A549 (cell line): ENCODE measurements around the gene SMIM11. TPM values are rescaled to one million over a fixed set of nuclear protein-coding genes. Genes with fewer than 3 reads are reported as not detected.

Source experiments
- ATAC-seq, 2 experiments: fragments of 200-7000 bp in 1 of 2; fragments of >200 bp in 1 of 2; cut with Nextera tagmentation in 1 of 2; cut with Tn5 transposase in 1 of 2; 3 replicates each; pipeline versions ENCODE4 v1.8.0 to v1.9.1; 2018 to 2020; ENCODE audit warnings: mild to moderate bottlenecking in 1 of 2, moderate library complexity in 1 of 2
- CTCF ChIA-PET: fragments of 300-600 bp; sonication (Branson Sonifier 250); formaldehyde crosslinking; extraction: SDS; loops from one replicate; lab custom pipeline; 2021; ENCODE audit warnings: antibody characterized with exemption, inconsistent platforms; lab: Yijun Ruan, JAX
- POLR2A ChIA-PET: fragments of 350-600 bp; formaldehyde crosslinking; extraction: SDS; loops from one replicate; lab custom pipeline; 2021; ENCODE audit warnings: antibody characterized with exemption, inconsistent platforms; lab: Yijun Ruan, JAX
- DNase-seq, 2 experiments: peaks; one replicate each; pipeline versions ENCODE4 v3.0.0 to v3.0.0-alpha.2; 2011 to 2016; ENCODE audit warnings: low read depth in 1 of 2, low spot score in 1 of 2
- FAIRE-seq: peaks from 2 replicates; lab custom pipeline; 2011; peaks lifted over from hg19 to GRCh38; lab: Jason Lieb, UNC
- H3K27ac ChIP-seq, 2 experiments: fragments of >200 bp; sonication (Bioruptor Twin); formaldehyde crosslinking; 3 replicates each; pipeline ENCODE4 v1.5.1; 2016 to 2017
- H3K4me1 ChIP-seq: fragments of >200 bp; sonication (Bioruptor Twin); formaldehyde crosslinking; 3 replicates; pipeline ENCODE4 v1.6.1; 2016
- H3K4me2 ChIP-seq: fragments of >200 bp; sonication (Bioruptor Twin); formaldehyde crosslinking; 3 replicates; pipeline ENCODE4 v1.6.1; 2016
- H3K4me3 ChIP-seq: fragments of >200 bp; sonication (Bioruptor Twin); formaldehyde crosslinking; 3 replicates; pipeline ENCODE4 v1.5.1; 2016
- H3K9me3 ChIP-seq: fragments of >200 bp; sonication (Bioruptor Twin); formaldehyde crosslinking; 3 replicates; pipeline ENCODE4 v1.6.1; 2016
- ATOH8 ChIP-seq: fragments of 250-450 bp; sonication (Bioruptor Pico); IDR thresholded peaks from 2 replicates; pipeline ENCODE4 v1.5.0; 2020; ENCODE audit warnings: low read depth, mild to moderate bottlenecking, moderate library complexity
- CBX2 ChIP-seq: fragments of 200-600 bp; sonication (generic); IDR thresholded peaks from 2 replicates; pipeline ENCODE4 v1.6.1; 2016; ENCODE audit warnings: low read depth, mild to moderate bottlenecking, borderline replicate concordance
- CBX8 ChIP-seq: fragments of 200-600 bp; sonication (generic); IDR thresholded peaks from 2 replicates; pipeline ENCODE4 v1.6.1; 2016
- CEBPB ChIP-seq, 2 experiments: fragments of >200 bp in 1 of 2; sonication (Bioruptor Twin) in 1 of 2; formaldehyde crosslinking in 1 of 2; IDR thresholded peaks; 2 replicates each; pipeline ENCODE4 v1.6.1; 2012 to 2016
- CHD2 ChIP-seq: fragments of 150-350 bp; IDR thresholded peaks from 2 replicates; pipeline ENCODE4 v1.6.1; 2014; ENCODE audit warnings: low read length; ENCODE audit not compliant: partially characterized antibody
- CHD4 ChIP-seq: fragments of 200-600 bp; sonication (generic); IDR thresholded peaks from 2 replicates; pipeline ENCODE4 v1.6.1; 2016; ENCODE audit warnings: antibody characterized with exemption, mild to moderate bottlenecking, borderline replicate concordance
- EHMT2 ChIP-seq: fragments of 200-600 bp; sonication (generic); IDR thresholded peaks from 2 replicates; pipeline ENCODE4 v1.6.1; 2016; ENCODE audit warnings: antibody characterized with exemption, low read depth, mild to moderate bottlenecking, moderate library complexity
- ELK1 ChIP-seq: fragments of 150-350 bp; IDR thresholded peaks from 2 replicates; pipeline ENCODE4 v1.6.1; 2014; ENCODE audit warnings: low read depth, mild to moderate bottlenecking, low read length
- ESRRA ChIP-seq: fragments of 150-350 bp; IDR thresholded peaks from 2 replicates; pipeline ENCODE4 v1.6.1; 2014; ENCODE audit warnings: mild to moderate bottlenecking, low read length, borderline replicate concordance
- FOSB ChIP-seq: fragments of 250-450 bp; sonication (Bioruptor Pico); IDR thresholded peaks from 2 replicates; pipeline ENCODE4 v1.5.0; 2020; ENCODE audit warnings: mild to moderate bottlenecking, moderate library complexity
- HEYL ChIP-seq: fragments of 250-450 bp; sonication (Bioruptor Pico); IDR thresholded peaks from 2 replicates; pipeline ENCODE4 v1.8.0; 2021; ENCODE audit warnings: mild to moderate bottlenecking, moderate library complexity
- JUN ChIP-seq, 2 experiments: fragments of >200 bp; sonication (Bioruptor Twin); formaldehyde crosslinking; IDR thresholded peaks; 2 replicates in 1 of 2; 3 replicates in 1 of 2; pipeline ENCODE4 v1.6.1; 2016 to 2017
- JUNB ChIP-seq: fragments of >200 bp; sonication (Bioruptor Twin); formaldehyde crosslinking; IDR thresholded peaks from 2 replicates; pipeline ENCODE4 v1.6.1; 2016
- MAX ChIP-seq: IDR thresholded peaks from 2 replicates; pipeline ENCODE4 v1.6.1; 2012
- MYC ChIP-seq: IDR thresholded peaks from 2 replicates; pipeline ENCODE4 v1.6.1; 2012; ENCODE audit warnings: mild to moderate bottlenecking, inconsistent platforms, low read length, improper control_type of control experiment, borderline replicate concordance
- NPAS2 ChIP-seq: fragments of 250-450 bp; sonication (Bioruptor Pico); IDR thresholded peaks from 2 replicates; pipeline ENCODE4 v1.8.0; 2022; ENCODE audit warnings: mild to moderate bottlenecking, moderate library complexity, borderline replicate concordance
- NR3C1 ChIP-seq: fragments of >200 bp; sonication (Bioruptor Twin); formaldehyde crosslinking; IDR thresholded peaks from 3 replicates; pipeline ENCODE4 v1.6.1; 2017
- RAD21 ChIP-seq, 2 experiments: fragments of >200 bp in 1 of 2; sonication (Bioruptor Twin) in 1 of 2; formaldehyde crosslinking in 1 of 2; IDR thresholded peaks in 1 of 2; conservative IDR thresholded peaks in 1 of 2; 2 replicates in 1 of 2; 3 replicates in 1 of 2; pipeline ENCODE4 v1.6.1; 2012 to 2018; ENCODE audit warnings: inconsistent platforms in 1 of 2
- RCOR1 ChIP-seq: fragments of 150-350 bp; IDR thresholded peaks from 2 replicates; pipeline ENCODE4 v1.6.1; 2014; ENCODE audit warnings: antibody characterized with exemption, low read length, low read depth
- REST ChIP-seq: fragments of 200-600 bp; sonication (generic); IDR thresholded peaks from 2 replicates; pipeline ENCODE4 v1.6.1; 2016; ENCODE audit warnings: antibody characterized with exemption, mild to moderate bottlenecking, moderate library complexity
- RFX5 ChIP-seq: fragments of 450-650 bp; IDR thresholded peaks from 2 replicates; pipeline ENCODE4 v1.7.1; 2014; ENCODE audit warnings: antibody characterized with exemption, mild to moderate bottlenecking, moderate library complexity
- RNF2 ChIP-seq: fragments of 200-600 bp; sonication (generic); IDR thresholded peaks from 2 replicates; pipeline ENCODE4 v1.6.1; 2016; ENCODE audit warnings: low read depth, mild to moderate bottlenecking, antibody characterized with exemption, moderate library complexity, borderline replicate concordance
- SMC3 ChIP-seq: fragments of >200 bp; sonication (Bioruptor Twin); formaldehyde crosslinking; IDR thresholded peaks from 3 replicates; pipeline ENCODE4 v1.6.1; 2018; ENCODE audit warnings: inconsistent platforms
- SREBF2 ChIP-seq: fragments of 450-650 bp; IDR thresholded peaks from 2 replicates; pipeline ENCODE4 v1.6.1; 2014; ENCODE audit warnings: mild to moderate bottlenecking, moderate library complexity
- USF2 ChIP-seq: fragments of 450-650 bp; IDR thresholded peaks from 2 replicates; pipeline ENCODE4 v1.6.1; 2014; ENCODE audit warnings: antibody characterized with exemption
- ZNF302 ChIP-seq: fragments of 250-450 bp; sonication (Bioruptor Pico); IDR thresholded peaks from 2 replicates; pipeline ENCODE4 v1.9.0; 2021; ENCODE audit warnings: inconsistent platforms, mild to moderate bottlenecking, moderate library complexity
- WGBS: methylation state at CpG from one replicate; pipeline ENCODE4 v1.1.6; 2017; ENCODE audit errors: missing lambda C conversion rate; 5-methylcytosine and 5-hydroxymethylcytosine counted together
- polyA plus RNA-seq, 4 experiments: library from polyadenylated mRNA; depleted of rRNA in 3 of 4; stranded (reverse); fragments of >200 nt; fragmentation: RNase III in 1 of 4; extraction: RNeasy Plus Mini Kit Qiagen cat#74134 plus additional on column Dnase treatment in 1 of 4; gene quantifications; 2 replicates in 3 of 4; 3 replicates in 1 of 4; pipeline ENCODE4 v1.2.3, GENCODE V29; 2011 to 2017

Gene SMIM11
- polyA plus RNA-seq, 2 of the 4 experiments (the other 2 are of a cell fraction), result 16.9 to 22.8 TPM

GRCh38 chr21:34345892-34346291 lies 29.4 kb upstream of the SMIM11 start:
- no peak for FAIRE-seq
- Histone ChIP-seq H3K4me2 (no peak overlapping the region), H3K27ac (no peak overlapping the region)
- TF ChIP-seq FOSB (CRISPR knock-in tag), result no peak
- TF ChIP-seq RNF2, result no peak
- no peak for TF ChIP-seq CHD4
- TF ChIP-seq NR3C1, result no peak
- TF ChIP-seq RAD21 (conservative IDR thresholded peaks at IDR 0.05 in 1 of 2, IDR thresholded peaks at IDR 0.05 in 1 of 2), result no peak
- TF ChIP-seq JUN (IDR thresholded peaks at IDR 0.05), result no peak
- no peak for TF ChIP-seq SREBF2
- no peak for TF ChIP-seq HEYL (CRISPR knock-in tag)
- TF ChIP-seq MYC, result no peak
- TF ChIP-seq ELK1, result no peak
- TF ChIP-seq CHD2, result no peak
- no peak for TF ChIP-seq EHMT2
- no peak for TF ChIP-seq USF2
- TF ChIP-seq CBX8, result no peak
- TF ChIP-seq REST, result no peak
- TF ChIP-seq CBX2, result no peak
- no peak for TF ChIP-seq ESRRA
- TF ChIP-seq ZNF302 (CRISPR knock-in tag), result no peak
- TF ChIP-seq JUNB, result no peak
- no peak for TF ChIP-seq RFX5
- TF ChIP-seq, all 56 proteins: peak for 0
- ChIA-PET POLR2A (no interaction called here), CTCF (interaction anchor here (1.5 to 15.7 kb wide), 4 partner anchors 16 to 424 kb away, joined by 3 to 239 read pairs (median 13); no protein-coding TSS in a partner anchor)
- 53% methylated on average over 10 of the region's 10 CpGs for WGBS
- ATAC-seq (no peak), DNase-seq (no peak)
- no peaks in the 10 kb centered on the region for H3K4me1 ChIP-seq
- no peak overlapping the region for H3K4me3 ChIP-seq
- H3K9me3 ChIP-seq, result no peaks in the 10 kb centered on the region

GRCh38 chr21:34348890-34349519 lies 26.3 kb upstream of the SMIM11 start:
- Histone ChIP-seq H3K4me1 (no peaks in the 10 kb centered on the region), H3K9me3 (no peaks in the 10 kb centered on the region), H3K4me2 (no peak overlapping the region), H3K27ac (no peak overlapping the region), H3K4me3 (no peak overlapping the region)
- no peak for TF ChIP-seq FOSB (CRISPR knock-in tag)
- no peak for TF ChIP-seq RFX5
- TF ChIP-seq NPAS2 (CRISPR knock-in tag), result no peak
- TF ChIP-seq CEBPB (IDR thresholded peaks at IDR 0.05), result no peak
- no peak for TF ChIP-seq RCOR1
- no peak for TF ChIP-seq CBX8
- no peak for TF ChIP-seq MAX
- no peak for TF ChIP-seq ATOH8
- TF ChIP-seq SMC3, result no peak
- ChIA-PET CTCF (interaction anchor here (0.8 to 15.7 kb wide), 7 partner anchors 13 to 436 kb away, joined by 4 to 239 read pairs (median 6); partner anchors contain the start of genes MRPS6 and SLC5A3), POLR2A (no interaction called here)
- no peak for DNase-seq
- no peak for ATAC-seq
- FAIRE-seq, result no peak
- WGBS, result 44% methylated on average over 5 of the region's 5 CpGs
